Activated CD8-positive, alpha-beta memory T cell treated with anti-CD3 and anti-CD28 coated beads, Interleukin-2, amount 50 U/mL, for 4 hours (primary cell): ENCODE data around the gene SIGLEC5.

ENCODE experiments used
- DNase-seq: peaks from one replicate; pipeline ENCODE4 v3.0.0-alpha.2; 2020

The SIGLEC5 gene

GRCh38 chr19:51587264-51588191 lies 42.7 kb downstream of the SIGLEC5 start:
- DNase-seq, result no peak

- no peak for DNase-seq
These were observed 43.4 kb downstream of the SIGLEC5 start for GRCh38 chr19:51586799-51587198.

DNA sequence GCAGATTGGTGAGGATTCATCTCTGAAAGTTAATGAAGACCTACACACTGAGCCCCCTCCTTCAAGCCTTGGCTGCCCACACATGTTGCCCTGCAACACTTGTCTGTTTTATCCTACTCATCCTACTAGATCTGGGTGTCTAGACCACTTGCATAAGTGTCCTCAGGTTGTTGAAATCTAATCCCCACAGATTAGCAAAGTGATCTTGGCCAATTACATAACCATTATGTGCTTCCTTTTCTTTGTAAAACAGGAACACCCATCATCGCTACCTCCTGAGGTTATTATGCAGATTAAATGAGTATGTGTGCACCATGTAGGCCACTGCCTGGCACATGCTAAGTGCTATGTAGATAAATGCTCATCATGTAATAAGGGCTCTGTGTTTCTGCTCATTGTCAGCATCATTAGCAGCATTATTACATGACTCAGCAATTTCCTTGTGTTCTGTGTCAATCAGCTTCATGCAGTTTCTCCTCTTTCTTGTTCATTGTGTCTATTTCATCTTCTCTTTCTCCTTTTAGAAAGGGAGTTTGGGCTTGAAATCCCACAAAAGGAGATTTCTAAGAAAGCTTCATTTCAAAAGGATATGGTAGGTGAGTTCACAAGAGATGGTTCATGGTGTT lies 44.0 kb downstream of the SIGLEC5 start:
- DNase-seq, result no peak

GRCh38 chr19:51576850-51577249 lies 53.4 kb downstream of the SIGLEC5 start:
- no peak for DNase-seq

- no peak for DNase-seq
These were observed 56.9 kb downstream of the SIGLEC5 start for GRCh38 chr19:51573331-51573730.

DNA sequence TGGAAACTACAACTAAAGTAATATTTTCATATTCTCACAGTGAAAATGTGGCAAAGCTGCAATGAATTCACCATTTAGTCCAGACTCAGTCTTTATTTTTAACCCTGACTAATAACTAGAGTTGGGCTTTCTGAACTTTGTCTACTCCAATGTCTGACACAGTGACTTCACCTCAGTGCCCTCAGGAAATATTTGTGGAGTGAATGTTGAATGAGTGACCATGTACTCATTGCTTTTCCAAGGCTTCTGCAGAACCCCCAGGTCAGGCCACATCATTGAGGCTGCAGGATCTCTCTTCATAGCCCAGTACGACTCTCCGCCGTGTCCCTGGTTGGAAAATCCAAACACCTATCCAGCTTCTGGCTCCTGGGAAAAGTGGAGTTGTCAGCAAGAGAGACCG lies 57.3 kb downstream of the SIGLEC5 start:
- DNase-seq, result no peak

- DNase-seq, result no peak
These were observed 57.8 kb downstream of the SIGLEC5 start for GRCh38 chr19:51572410-51572809.

DNA sequence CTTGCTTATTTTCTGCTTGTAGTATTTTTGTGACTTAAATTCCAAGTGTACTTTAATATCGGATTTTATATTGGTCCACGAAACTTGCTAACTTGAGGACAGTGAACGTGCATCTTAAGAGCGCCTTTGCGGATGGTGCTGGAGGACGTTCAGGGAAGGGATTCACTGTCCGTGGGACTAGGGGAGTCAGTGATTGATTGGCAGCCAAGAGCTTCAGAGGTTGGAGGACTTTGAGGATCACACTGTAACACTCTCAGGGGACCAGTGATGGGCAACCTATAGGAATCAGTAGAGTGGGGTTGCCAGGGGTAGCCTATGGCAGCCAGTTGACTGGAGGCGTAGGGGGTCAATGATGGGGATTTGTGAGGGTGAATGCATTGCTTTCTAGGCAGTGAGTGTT lies 58.6 kb downstream of the SIGLEC5 start:
- DNase-seq, result no peak

DNA sequence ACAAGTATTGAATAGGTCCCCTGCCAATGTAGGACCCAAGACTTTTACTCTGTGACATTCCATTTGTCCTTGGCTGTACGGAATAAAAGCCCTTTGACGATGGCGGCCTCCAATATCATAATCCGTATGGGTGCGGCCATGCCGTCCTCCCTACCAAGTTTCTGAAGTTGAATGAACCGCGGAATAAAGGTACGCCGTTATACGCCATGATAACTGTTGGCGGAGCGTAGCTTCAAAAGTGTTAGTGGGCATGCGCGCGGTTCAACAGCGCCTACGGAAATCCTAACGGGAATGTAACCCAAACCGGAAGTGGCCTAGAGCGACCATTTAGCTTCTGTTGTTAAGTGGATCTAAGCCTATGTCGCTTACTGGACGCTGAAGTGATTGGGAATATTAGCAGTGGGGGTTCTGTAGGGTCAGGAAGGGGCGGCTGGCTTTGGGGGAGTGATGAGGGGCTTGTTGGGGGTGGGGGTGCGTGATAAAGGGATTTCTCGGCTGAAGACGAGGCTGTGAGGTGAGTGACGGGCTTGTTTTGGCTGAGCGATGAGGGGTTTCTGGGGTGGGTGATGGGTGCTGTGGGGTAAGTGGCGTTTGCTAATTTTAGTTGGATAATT lies 59.1 kb downstream of the SIGLEC5 start, which contains the start of gene ZNF175:
Gene ZNF175 (plus strand): TSS at position 322 of the 614 bp plus-strand sequence. CDS start 2,047 bp downstream, outside the sequence.
- peak; percentile 86 for DNase-seq

- DNase-seq, result no peak
These were observed 61.7 kb downstream of the SIGLEC5 start for GRCh38 chr19:51568456-51568855.

- no peak for DNase-seq
These were observed 62.6 kb downstream of the SIGLEC5 start for GRCh38 chr19:51567583-51567982.

DNA sequence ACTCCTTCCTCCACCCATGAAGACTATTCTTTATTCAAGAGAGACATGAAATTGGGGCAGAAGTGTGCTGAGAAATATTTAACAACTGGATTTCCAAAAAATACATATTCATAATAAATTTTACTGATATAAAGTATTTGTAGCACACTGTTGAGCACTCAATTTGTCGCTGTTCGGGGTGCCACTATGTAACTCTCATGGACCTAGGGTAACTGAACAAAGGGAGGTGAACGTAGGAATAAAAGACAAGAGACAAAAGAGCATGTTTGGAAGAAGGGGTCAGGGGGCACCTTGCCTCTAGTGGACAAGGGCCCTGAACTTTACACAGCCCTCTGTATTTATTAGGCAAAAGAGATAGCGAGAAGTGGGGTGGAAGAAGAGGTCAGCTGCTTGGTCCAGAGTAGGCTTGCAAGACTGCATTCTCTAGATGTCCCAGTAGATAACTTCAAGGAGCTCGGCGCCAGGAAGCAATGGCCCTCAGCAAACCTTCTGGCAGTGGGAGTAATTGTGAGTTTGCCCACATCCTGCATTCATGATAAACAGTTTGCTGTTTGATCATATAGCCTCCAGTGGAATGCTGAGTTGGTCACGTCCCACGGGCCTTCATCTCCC lies 63.6 kb downstream of the SIGLEC5 start:
- DNase-seq, result no peak

GRCh38 chr19:51565583-51565982 lies 64.6 kb downstream of the SIGLEC5 start:
- no peak for DNase-seq

- no peak for DNase-seq
These were observed 65.4 kb downstream of the SIGLEC5 start for GRCh38 chr19:51564791-51565190.
